HG03064 (cell line): ENCODE results near the gene NOS2.

Experiments
- ATAC-seq: cut with Tn5 transposase; IDR thresholded peaks from one replicate; pipeline ENCODE4 v1.9.1; 2021; ENCODE audit warnings: low read depth; ENCODE audit not compliant: unreplicated experiment

NOS2 gene

DNA sequence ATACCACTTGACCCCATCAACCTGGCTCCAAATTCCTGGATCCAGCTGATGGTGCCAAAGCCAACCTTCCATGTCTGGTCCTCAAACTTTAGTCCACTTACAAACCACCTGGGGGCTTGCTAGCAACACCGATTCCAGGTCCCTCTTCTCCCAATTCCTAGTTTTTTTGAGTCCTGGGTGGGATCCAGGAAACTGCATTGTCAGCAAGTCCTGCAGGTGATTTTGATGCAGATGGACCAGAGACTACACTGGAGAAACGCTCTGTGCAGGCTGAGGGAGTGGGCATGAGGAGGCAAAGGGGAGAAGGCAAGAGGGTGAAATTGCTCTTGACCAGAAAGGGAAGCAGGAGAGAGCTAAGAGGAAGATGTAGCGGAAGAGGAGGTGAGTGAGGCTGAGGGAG is 21.0 kb upstream of the NOS2 start:
- ATAC-seq: no peak

GRCh38 chr17:27819145-27819544 is 18.8 kb upstream of the NOS2 start:
- ATAC-seq: no peak

- ATAC-seq: no peak
Observed at GRCh38 chr17:27818401-27819105, 18.2 kb upstream of the NOS2 start.

GRCh38 chr17:27817731-27818130 is 17.4 kb upstream of the NOS2 start:
- no peak for ATAC-seq

DNA sequence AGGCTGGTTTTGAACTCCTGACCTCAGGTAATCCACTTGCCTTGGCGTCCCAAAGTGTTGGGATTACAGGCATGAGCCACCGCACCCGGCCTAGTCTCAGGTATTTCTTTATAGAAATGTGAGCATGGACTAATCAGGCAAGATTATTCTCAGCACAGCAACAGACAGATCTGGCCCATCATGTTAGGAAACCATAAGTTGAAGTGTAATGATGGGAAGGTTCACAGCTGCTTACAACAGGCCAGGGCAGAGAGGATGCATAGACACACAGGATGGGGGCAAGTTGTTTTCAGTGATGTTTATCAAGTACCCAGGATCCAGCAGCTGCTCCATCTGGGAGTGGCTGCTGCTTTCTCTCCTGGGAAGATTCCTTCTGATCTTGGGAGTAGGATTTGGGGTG is 16.6 kb upstream of the NOS2 start:
- ATAC-seq: no peak

DNA sequence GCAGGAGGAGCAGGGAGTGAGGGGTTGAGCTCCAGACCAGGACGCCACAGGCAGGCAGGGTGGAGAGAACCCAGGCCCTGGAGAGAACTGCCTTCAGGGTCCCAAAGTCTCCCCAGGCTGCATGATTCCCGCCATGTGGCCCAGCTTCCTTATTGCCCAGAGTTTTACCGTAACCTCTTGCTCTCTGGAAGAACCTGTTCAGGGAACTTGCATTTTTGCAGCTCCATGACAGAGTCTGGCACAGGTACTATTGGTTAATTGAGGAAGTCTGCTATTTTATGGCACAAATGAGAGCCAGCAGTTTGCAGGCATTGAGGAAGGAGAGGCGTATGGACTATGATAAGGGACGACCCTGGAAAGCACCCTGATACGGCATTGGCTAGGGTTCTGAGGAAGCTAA is 11.6 kb upstream of the NOS2 start:
- no peak for ATAC-seq

DNA sequence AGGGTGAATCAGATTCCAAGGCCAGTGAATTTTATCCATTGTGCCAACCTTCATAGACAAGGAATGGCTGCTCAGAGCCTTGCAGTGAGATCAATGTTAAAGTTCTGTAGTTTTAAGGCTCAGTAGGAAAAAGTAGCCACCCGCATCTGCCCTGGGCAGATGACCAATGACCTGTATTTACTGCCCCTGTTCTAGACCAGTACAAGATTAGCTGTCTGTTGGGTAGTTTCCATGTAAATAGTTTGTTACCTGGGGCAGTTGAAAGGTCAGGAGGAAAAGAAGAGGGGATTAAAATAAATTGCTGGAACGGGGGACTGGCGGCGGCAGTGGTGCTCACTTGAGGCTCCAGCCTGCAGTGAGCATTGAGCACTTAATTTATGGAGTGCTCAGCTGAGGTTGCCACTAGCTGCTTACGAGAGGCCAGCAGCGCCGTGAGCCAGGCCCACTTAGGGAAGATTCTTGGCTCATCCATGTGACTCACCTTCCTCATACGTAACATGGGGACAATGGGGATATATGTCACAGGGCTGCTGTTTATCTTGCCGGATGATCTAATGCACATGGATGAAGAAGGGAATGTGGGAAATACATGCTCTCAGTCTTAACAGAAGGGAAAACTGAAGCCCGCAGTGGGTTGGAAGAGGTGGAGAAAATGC is 10.7 kb upstream of the NOS2 start:
- no peak for ATAC-seq

DNA sequence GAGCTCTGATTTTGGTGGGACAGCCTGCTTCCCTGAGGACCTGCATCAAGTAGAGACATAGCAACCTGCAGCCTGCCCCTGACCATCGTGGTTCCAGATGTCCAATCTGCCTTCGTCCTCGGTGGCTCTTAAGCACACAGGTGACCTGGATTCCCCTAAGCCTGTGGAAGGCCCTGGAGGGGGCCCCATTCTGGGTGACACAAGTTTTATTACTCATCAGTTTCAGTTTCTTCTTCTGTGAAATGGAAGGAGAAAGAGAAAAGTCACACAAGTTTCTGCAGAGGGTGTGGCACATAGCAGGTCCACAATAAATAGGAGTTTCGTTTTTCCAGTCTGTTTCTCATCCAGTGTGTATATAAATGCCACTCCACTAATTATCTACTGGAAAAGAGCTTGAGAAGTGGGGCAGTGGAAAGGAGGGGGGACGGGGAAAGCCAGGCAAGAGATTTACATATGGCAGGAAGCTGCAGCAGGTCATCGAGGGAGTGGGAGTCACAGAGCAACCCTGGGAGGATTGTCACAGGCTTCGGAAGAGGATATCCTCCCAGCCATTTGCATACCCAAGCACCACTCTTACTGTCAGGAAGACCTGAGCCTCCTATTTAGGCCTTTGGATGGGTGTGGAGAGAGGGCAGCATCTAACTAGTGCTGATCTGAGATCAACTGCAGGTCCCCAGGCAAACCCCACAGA is 10.0 kb upstream of the NOS2 start:
- ATAC-seq: no peak

DNA sequence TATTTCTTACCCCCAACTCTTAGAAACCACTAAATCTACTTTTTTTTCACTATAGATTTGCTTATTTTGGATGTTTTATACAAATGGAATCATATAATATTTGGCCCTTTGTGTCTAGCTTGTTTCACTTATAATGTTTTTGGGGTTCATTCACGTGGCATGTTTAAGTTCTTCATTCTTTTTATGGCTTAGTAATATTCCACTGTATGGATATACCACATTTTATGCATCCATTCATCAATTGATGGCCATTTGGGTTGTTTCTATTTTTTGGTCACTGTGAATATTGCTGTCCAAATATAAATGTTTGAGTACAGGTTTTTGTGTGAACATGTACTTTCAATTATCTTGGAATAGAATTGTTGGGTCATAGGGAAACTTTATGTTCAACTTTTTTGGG is 9.2 kb upstream of the NOS2 start:
- no peak for ATAC-seq

GRCh38 chr17:27808628-27809027 is 8.3 kb upstream of the NOS2 start:
- no peak for ATAC-seq

GRCh38 chr17:27807567-27808470 is 7.5 kb upstream of the NOS2 start:
- ATAC-seq: peak; percentile 65

GRCh38 chr17:27805520-27806146 is 5.3 kb upstream of the NOS2 start:
- no peak for ATAC-seq

DNA sequence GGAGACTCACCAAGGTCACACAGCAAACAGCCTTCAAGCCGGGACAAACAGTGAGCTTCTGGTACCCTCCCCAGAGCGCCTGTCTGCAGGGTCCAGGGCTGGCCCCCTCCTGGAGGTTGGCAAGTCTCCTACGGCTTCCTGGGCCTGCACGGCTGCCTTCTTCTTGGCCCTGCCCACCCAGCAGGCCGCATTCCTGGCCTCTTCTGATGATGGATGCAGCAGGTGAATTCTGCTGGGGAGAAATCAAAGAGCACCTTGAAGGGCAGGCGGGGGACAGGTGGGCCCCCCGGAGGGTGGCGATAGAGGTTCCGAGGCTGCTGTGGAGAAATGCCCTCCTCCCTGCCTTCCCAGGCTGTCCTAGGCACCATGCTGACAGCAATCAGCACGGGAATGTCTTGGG is 3.8 kb upstream of the NOS2 start:
- ATAC-seq: no peak

DNA sequence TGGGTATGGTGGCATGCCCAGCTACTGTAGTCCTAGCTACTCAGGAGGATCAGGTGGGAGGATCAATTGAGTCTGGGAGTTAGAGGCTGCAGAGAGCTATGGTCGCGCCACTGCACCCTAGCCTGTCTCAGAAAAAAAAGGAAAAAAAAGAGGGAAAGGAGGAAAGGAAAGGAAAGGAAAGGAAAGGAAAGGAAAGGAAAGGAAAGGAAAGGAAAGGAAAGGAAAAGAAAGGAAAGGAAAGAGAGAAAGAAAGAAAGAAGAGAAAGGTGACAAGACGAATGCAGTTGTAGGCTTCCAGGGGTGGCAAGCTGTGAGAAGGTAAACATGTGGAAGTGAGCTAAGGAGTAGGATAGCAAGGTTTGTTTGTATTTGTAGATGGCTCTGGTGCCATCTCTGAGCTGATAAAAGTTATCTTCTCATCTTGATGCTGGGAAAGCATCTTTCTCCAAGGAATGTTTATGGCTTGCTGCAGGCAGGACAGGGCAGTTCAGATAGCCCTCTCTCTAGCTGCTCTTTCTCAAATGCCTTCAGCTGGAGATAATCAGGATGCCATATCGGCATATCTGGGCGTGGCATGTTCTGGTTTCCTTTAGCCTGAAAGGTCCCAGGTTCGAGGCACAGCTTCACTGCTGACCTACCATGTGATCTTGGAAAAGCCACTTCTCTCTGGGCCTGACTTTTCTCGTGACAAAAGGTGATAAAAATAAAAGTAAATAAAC is 2.8 kb upstream of the NOS2 start:
- ATAC-seq: no peak

DNA sequence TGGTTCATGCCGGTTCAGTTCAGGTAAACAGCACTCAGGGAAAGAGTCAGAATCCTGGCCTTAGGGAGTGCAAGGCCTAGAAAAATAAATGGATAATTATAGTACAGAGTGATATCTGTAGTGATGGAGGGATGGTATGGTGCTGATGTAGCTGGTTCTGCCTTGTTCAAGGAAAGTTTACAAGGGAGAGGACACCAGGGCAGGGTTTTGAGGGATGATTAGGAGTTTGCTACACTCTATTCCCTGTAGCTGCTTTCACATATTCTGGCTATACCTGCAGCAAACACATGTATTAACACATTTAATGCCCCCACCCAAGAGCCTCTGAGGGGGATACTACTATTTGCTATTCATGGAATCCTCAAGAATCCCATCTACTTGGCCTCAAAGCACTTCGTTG is 1.7 kb upstream of the NOS2 start:
- ATAC-seq: no peak

GRCh38 chr17:27798376-27798775 is 2.0 kb downstream of the NOS2 start:
- ATAC-seq: no peak

DNA sequence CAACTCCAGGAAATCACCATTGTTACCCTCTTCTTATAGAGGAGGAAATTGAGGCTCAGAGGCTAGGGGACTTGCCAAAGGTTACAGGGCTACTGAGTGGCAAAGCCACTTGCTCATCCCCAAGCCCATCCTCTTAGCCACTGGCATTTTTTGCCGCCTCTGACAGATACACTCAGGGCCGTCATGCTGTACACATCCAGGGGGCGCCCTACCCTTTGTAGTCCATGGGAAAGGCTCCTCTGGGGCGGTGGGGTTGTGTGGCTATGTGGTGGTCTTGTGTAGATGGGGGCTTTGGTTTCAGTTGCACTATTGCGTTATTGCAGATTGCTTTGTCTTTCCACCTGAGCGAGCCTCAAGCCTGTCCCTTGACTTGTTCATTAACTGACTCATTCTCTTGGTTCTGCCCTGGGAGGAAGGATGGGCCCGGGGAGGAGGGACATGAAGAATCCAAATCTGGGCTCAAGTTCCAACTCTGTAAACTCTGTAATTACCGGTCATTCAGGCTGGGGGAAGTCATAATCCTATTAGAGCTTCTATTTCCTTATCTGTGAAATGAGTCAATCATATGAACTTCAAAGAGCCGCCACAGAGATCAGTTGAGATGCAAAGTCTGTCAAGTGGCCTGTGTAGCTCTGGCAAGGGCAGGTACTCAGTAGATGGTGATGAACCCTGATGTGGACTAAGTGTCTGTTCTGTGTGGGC is 2.8 kb downstream of the NOS2 start:
- ATAC-seq: no peak

GRCh38 chr17:27793906-27794569 is 6.3 kb downstream of the NOS2 start:
- ATAC-seq: no peak
